Lower leg skin (tissue), 4 donors: ENCODE data around the gene LRRC37B. TPM values are rescaled to one million over a fixed set of nuclear protein-coding genes. Genes with fewer than 3 reads are reported as not detected.

Experiments
- DNase-seq, 2 donors: peaks; one replicate each; pipeline ENCODE4 v3.0.0-alpha.2; 2019; ENCODE audit warnings: low spot score in 2 of 2
- H3K4me3 ChIP-seq: fragments of 200-600 bp; sonication (generic); 2 replicates; pipeline ENCODE4 v1.5.1; 2017; ENCODE audit warnings: mild to moderate bottlenecking, low read depth; ENCODE audit not compliant: poor library complexity, severe bottlenecking
- POLR2A ChIP-seq, 2 donors: fragments of 450-650 bp; IDR thresholded peaks; one replicate each; pipeline ENCODE4 v1.6.1; 2016 to 2017; ENCODE audit warnings: antibody characterized with exemption in 2 of 2, mild to moderate bottlenecking in 1 of 2, moderate library complexity in 1 of 2
- WGBS, 2 donors: methylation state at CpG; one replicate each; pipeline ENCODE4 v1.1.5; 2018; 5-methylcytosine and 5-hydroxymethylcytosine counted together
- intact Hi-C: fragments of 100-400 bp; cut with DNase I; formaldehyde crosslinking; loops from one replicate; pipeline ENCODE4 v1.15.0; 2023; ENCODE audit warnings: low total_unique reads
- total RNA-seq, 4 donors: library from RNA; depleted of rRNA; stranded (reverse); fragments of >200 nt; gene quantifications; one replicate each; pipeline ENCODE4 v1.1.0, GENCODE V29; 2016
- TF ChIP-seq, protein P1 (sequence below), 3 donors: fragments of 450-650 bp; IDR thresholded peaks; one replicate each; pipeline ENCODE4 v1.5.1; 2016; ENCODE audit warnings: antibody characterized with exemption in 3 of 3, mild to moderate bottlenecking in 3 of 3, moderate library complexity in 2 of 3

LRRC37B gene
- total RNA-seq, 4 donors from 2014 or later, result 24.1 to 36.0 (median 26.0) TPM

DNA sequence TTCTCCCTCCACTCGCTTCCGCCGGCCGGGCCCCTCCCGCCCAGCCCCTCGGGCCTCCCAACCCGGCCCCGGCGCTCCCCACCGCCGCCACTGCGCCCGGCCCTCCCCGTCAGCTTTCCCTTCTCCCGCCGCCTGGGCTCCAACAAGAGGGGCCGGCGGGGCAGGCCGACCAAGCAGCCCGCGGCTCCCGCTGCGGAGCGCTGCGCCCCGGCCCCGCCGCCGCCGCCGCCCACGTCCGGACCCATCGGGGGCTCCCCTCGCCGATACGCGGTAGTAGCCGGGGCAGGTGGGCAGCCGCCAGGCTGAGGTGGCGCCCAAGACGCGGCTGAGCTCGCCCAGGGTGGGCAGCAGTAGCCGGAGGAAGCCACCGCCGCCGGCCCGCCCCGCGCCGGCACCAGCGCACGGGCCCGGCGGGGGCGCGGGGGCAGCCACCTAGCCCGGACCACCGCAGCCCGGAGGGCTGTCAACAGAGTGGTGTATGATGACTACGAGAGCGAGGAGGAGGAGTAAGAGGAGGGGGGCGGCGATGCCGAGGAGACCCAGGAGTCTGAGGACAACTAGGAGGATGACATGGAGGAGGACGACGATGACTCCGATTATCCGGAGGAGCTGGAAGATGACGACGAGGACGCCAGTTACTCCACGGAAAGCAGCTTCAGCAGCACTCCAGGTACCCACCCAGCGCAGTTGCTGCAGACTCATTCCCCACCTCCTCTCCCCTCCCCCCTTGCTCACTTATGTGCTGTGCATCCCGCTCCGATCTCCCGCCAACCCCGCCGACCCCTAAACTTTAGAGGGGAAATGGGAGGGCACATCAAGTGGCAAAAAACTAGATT, 498 bp downstream of the LRRC37B start:
- 0 to 2% methylated on average over 30 to 52 of the region's 80 CpGs for WGBS, 2 donors
- intact Hi-C loops, result no loop called here
- H3K4me3 ChIP-seq, result peak overlapping the region; percentile 98
- TF ChIP-seq, protein P1, sequence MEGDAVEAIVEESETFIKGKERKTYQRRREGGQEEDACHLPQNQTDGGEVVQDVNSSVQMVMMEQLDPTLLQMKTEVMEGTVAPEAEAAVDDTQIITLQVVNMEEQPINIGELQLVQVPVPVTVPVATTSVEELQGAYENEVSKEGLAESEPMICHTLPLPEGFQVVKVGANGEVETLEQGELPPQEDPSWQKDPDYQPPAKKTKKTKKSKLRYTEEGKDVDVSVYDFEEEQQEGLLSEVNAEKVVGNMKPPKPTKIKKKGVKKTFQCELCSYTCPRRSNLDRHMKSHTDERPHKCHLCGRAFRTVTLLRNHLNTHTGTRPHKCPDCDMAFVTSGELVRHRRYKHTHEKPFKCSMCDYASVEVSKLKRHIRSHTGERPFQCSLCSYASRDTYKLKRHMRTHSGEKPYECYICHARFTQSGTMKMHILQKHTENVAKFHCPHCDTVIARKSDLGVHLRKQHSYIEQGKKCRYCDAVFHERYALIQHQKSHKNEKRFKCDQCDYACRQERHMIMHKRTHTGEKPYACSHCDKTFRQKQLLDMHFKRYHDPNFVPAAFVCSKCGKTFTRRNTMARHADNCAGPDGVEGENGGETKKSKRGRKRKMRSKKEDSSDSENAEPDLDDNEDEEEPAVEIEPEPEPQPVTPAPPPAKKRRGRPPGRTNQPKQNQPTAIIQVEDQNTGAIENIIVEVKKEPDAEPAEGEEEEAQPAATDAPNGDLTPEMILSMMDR (IDR thresholded peaks at IDR 0.05), result no peak
- no peak for TF ChIP-seq POLR2A (IDR thresholded peaks at IDR 0.05)
- no peak for DNase-seq

DNA sequence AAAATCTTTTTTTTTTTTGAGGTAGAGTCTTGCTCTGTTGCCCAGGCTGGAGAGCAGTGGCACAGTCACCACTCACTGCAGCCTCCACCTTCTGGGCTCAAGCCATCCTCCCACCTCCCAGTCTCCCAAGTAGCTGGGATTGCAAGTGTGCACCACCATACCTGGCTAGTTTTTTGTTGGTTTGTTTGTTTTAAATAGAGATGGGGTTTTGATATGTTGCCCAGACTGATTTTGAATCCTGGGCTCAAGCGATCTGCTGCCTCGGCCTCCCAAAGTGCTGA, 2.0 kb downstream of the LRRC37B start:
- TF ChIP-seq, protein P1 (IDR thresholded peaks at IDR 0.05), result no peak
- no peak for TF ChIP-seq POLR2A (IDR thresholded peaks at IDR 0.05)
- intact Hi-C loops, result no loop called here
- 96 to 98% methylated on average over 2 of the region's 2 CpGs for WGBS, 2 donors
- H3K4me3 ChIP-seq, result no peak overlapping the region
- no peak for DNase-seq

DNA sequence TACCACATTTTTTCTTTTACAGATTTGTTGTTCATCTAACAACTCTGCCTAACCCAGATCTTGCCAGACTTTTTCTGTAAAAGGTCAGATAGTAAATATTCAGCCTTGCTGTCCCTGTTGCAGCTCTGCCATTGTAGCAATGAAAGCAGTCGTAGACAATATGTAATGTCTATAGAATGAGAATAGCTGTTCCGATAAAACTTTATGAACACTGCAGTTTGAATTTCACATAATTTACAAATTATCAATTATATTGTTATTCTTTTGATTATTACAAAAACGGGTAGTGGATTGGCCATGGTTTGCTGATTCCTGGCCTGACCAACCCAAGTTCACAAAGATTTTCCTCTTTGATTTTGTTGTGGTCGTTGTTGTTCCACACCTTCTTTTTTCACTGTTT, 2.9 kb downstream of the LRRC37B start:
- TF ChIP-seq, protein P1 (IDR thresholded peaks at IDR 0.05), result no peak
- TF ChIP-seq POLR2A (IDR thresholded peaks at IDR 0.05), result no peak
- 79 to 86% methylated on average over 4 of the region's 4 CpGs for WGBS, 2 donors
- no peak overlapping the region for H3K4me3 ChIP-seq
- DNase-seq, result no peak
- intact Hi-C loops, result no loop called here

DNA sequence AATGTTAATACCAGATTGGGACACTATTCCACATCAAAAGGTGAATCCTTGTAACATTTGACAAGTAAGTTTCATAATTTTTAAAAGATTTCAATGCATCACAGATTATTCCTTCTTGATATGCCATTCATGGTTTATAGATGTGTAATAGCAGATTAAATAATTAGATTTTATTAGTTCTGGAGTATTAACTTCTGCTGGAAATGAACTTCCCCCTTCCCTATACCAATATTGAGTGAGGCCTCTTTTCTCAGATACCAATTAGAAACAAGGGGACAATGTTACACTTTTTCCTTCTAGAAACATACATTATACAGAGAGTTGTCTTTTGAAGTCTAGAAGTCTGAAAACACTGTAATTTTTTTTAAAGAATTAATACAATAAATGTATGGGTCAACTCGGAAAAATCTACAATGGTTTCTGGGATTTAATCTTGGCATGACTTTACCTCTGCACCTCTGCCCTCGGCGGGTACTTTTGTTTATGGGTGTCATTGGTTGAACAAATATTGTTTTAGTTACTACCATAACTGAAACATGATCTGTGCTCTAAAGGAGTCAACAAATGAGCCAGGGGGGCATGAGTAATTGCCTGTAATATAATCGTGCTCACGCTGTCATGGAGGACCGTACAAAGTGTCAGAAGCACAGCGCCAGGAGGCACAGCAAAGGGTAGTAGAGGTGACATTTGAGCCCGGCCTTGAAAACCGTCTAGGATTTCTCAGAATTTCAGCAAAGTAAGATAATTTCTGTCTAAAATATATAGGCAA, 8.2 kb downstream of the LRRC37B start:
- H3K4me3 ChIP-seq, result no peak overlapping the region
- 91 to 92% methylated on average over 9 of the region's 9 CpGs for WGBS, 2 donors
- DNase-seq, result no peak
- TF ChIP-seq, protein P1 (IDR thresholded peaks at IDR 0.05), result no peak
- TF ChIP-seq POLR2A (IDR thresholded peaks at IDR 0.05), result no peak
- intact Hi-C loops, result no loop called here

DNA sequence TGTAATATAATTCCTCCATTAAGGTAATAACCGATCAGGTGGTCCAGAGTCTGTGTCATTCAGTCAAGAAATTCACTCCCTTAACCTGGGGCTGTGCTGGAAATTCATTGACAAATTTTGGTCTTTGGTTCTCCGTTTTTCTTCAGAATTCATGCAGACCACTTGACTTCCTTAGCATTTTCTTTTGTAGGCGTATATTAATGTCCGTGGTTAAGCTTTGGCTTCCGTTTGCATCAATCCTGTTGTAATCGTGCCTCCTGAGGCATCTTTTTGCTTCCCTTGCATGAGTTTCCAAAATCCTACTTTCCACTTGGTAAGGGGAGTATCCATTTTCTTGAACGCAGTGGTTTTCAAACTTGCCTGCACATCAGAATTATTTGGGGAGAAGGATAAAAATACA, 9.0 kb downstream of the LRRC37B start:
- no peak overlapping the region for H3K4me3 ChIP-seq
- no peak for DNase-seq
- 73 to 82% methylated on average over 7 of the region's 7 CpGs for WGBS, 2 donors
- intact Hi-C loops, result no loop called here
- no peak for TF ChIP-seq POLR2A (IDR thresholded peaks at IDR 0.05)
- TF ChIP-seq, protein P1 (IDR thresholded peaks at IDR 0.05), result no peak
